HepG2 (cell line): Measurements from ENCODE around the gene UNC5B.

Experiments
- HDAC6 ChIP-seq: fragments of 200-600 bp; sonication (generic); IDR thresholded peaks from 2 replicates; pipeline ENCODE4 v1.7.0; 2017; ENCODE audit warnings: mild to moderate bottlenecking, antibody characterized with exemption, low read length, low read depth
- ZNF317 ChIP-seq: sonication (generic); formaldehyde crosslinking; IDR thresholded peaks from 2 replicates; pipeline ENCODE4 v1.5.0; 2020; ENCODE audit warnings: mild to moderate bottlenecking, missing genetic modification reagents

- TF ChIP-seq HDAC6: no peak
- TF ChIP-seq ZNF317: no peak
These were observed 14.4 kb upstream of the UNC5B start for GRCh38 chr10:71197955-71198354.
